ENCODE data around the gene ERAL1.
"Not testable (repeated sequence)": the region's sequence is repeated elsewhere in the genome, so short reads cannot be mapped to it uniquely, and the experiment has no call there.

ERAL1 gene

DNA sequence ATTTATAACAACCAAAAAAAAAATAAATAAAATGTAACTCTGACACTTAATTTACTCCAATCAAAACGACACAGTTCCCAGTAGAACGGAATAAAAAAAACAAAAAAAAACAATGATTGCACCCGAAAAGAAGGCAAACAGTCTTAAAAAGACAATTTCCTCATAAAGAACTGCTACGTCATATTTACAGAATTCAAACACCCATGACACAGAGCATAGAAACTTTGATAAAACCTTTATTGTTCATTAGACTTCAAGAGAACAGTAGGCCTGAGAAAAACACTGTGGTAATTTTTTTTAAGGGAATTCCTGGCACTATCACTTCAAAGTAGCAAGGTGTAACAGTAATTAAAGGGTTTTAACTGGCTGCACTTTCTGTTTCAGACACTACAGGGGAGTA lies 38.3 kb upstream of the ERAL1 start:
- Histone ChIP-seq H3K4me3 (no peak overlapping the region), H3K27ac (no peak overlapping the region)
- TF ChIP-seq, protein P1, sequence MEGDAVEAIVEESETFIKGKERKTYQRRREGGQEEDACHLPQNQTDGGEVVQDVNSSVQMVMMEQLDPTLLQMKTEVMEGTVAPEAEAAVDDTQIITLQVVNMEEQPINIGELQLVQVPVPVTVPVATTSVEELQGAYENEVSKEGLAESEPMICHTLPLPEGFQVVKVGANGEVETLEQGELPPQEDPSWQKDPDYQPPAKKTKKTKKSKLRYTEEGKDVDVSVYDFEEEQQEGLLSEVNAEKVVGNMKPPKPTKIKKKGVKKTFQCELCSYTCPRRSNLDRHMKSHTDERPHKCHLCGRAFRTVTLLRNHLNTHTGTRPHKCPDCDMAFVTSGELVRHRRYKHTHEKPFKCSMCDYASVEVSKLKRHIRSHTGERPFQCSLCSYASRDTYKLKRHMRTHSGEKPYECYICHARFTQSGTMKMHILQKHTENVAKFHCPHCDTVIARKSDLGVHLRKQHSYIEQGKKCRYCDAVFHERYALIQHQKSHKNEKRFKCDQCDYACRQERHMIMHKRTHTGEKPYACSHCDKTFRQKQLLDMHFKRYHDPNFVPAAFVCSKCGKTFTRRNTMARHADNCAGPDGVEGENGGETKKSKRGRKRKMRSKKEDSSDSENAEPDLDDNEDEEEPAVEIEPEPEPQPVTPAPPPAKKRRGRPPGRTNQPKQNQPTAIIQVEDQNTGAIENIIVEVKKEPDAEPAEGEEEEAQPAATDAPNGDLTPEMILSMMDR (IDR thresholded peaks at IDR 0.05), result no peak
- no peak for DNase-seq (ENCODE audit: low spot score)

DNA sequence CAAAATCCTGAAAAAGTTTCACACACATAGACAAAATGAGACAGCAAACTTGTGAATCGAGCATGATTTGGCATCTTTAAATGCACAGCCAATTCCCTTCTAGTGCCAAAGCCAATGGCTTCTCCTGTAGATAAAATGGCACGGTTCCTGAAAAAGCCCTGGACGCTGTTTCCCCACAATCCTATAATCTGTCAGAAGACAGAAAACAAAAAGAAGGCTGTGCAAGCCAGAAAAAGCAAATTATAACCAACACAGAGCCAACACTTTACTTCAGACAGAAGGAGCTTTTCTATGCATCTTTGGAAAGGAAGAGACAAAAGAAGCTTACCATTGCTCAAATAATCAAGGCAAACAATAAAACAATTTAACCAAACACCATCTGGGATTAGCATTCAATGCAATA lies 36.0 kb upstream of the ERAL1 start:
- Histone ChIP-seq H3K27ac (no peak overlapping the region), H3K4me3 (no peak overlapping the region)
- DNase-seq (ENCODE audit: low spot score), result no peak
- TF ChIP-seq, protein P1 (IDR thresholded peaks at IDR 0.05), result no peak

DNA sequence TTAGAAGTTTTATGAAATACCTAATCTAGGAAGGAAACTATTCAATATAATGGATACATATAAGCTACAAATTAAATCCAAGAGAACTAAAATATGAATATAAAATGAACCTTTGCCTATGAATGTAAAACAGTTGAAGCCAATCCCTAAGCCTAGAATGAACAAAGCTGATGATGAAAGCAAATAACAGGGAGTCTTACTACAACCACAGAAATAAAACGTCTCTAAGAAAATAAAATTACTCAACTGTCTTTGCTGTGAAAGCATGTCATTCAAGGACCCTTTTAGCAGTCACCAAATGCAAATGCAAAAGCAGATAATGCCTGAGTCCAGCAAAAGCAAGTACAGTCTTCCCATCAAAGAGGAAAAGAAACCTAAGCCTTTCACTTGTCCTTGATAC lies 35.2 kb upstream of the ERAL1 start:
- H3K27ac ChIP-seq, result no peak overlapping the region
- DNase-seq (ENCODE audit: low spot score), result no peak
- H3K4me3 ChIP-seq, result no peak overlapping the region
- TF ChIP-seq, protein P1 (IDR thresholded peaks at IDR 0.05), result no peak

DNA sequence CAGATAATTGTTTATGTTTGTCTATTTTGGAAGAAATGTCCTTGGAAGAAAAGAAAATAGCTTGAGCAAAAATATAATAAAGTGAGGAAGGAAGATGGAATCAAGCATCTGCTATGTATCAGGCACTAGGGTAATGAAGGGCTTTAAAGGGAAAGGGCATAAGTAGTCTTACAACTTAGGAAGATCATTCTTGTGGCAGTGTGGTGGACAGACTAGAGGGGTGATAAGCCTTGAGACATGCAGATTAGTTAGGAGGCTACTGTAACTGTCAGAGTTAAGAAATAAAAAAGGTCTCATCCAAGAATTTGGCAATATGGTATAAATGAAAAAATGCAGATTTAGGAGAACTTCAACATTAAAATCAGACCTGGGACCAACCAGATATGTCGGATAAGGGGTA lies 27.1 kb upstream of the ERAL1 start:
- TF ChIP-seq, protein P1 (IDR thresholded peaks at IDR 0.05), result no peak
- no peak for DNase-seq (ENCODE audit: low spot score)
- H3K4me3 ChIP-seq, result no peak overlapping the region
- no peak overlapping the region for H3K27ac ChIP-seq

DNA sequence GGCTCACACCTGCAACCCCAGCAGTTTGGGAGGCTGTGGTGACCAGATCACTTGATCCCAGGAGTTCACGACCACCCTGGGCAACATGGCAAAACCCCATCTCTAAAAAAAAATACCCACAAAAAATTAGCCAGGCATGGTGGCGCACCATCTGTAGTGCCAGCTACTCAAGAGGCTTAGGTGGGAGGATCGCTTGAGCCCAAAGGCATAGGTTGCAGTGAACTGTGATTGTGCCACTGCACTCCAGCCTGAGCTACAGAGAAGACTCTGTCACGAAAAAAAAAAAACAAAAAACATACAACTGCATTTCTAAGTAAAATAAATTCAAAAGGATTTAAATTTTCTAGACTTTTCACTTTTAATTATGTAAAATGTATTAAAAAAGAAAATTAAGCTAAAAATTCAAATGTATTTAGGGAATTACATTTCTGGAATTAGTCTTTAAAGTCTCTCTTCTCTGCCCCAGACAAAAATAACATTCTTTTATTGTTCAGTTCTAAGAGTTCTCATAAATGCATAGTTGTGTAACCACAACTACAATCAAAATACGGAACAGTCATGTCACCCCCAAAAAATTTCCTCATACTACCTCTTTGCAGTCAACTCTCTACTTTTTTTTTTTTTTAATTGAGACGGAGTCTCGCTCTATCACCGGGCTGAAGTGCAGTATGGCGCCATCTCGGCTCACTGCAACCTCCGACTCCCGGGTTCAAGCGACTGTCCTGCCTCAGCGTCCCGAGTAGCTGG lies 26.3 kb upstream of the ERAL1 start:
- TF ChIP-seq, protein P1 (IDR thresholded peaks at IDR 0.05), result no peak
- no peak overlapping the region for H3K4me3 ChIP-seq
- no peak for DNase-seq (ENCODE audit: low spot score)
- no peak overlapping the region for H3K27ac ChIP-seq

DNA sequence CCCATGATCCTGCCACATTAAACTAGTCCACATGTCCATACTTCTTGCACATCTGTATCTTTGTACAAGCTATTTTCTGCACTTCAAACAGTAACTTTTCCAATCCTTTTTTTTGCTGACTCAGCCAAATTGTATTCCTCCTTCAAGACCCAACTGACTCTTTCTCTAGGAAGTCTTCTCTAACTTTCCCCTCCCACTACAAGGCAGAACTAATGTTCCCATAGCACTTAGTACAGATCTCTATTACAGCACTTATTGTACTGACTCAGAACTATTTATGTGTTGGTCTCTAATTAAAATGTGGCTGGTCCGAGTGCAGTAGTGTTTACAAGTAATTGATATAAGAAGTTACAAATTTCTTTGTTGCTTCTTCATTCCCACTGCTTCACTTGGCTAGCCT lies 20.4 kb upstream of the ERAL1 start:
- Histone ChIP-seq H3K4me3 (no peak overlapping the region), H3K27ac (no peak overlapping the region)
- TF ChIP-seq, protein P1 (IDR thresholded peaks at IDR 0.05), result no peak
- no peak for DNase-seq (ENCODE audit: low spot score)

DNA sequence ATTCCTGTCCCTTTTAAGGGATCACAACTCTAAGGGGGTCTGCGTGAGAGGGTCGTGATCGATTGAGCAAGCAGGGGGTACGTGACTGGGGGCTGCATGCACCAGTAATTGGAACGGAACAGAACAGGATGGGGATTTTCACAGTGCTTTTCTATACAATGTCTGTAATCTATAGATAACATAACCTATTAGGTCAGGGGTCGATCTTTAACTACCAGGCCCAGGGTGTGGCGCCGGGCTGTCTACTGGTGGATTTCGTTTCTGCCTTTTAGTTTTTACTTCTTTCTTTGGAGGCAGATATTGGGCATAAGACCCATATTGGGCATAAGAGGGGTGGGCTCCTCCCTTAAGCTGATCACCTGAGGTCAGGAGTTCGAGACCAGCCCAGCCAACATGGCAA lies 18.3 kb upstream of the ERAL1 start:
- DNase-seq (ENCODE audit: low spot score); H3K4me3 ChIP-seq; H3K27ac ChIP-seq: not testable (repeated sequence)

Data from coronary artery (tissue), 2 donors.